Endothelial cell of umbilical vein (primary cell): ENCODE measurements around the gene ZNF346. TPM values are rescaled to one million over a fixed set of nuclear protein-coding genes. Genes with fewer than 3 reads are reported as not detected.

Source experiments
- BruUV-seq: library from RNA; stranded (reverse); fragments of 400-500 nt; replicated peaks from 2 replicates; lab custom pipeline; 2021; lab: Mats Ljungman, UMichigan
- CTCF ChIA-PET: fragments of 300-600, 350-600 bp; sonication (Branson Sonifier 250); formaldehyde crosslinking; loops from one replicate; lab custom pipeline; 2021; ENCODE audit warnings: antibody characterized with exemption, inconsistent platforms; lab: Charles Lee
- POLR2A ChIA-PET: fragments of 300-600, 350-600 bp; sonication (Branson Sonifier 250); formaldehyde crosslinking; loops from one replicate; lab custom pipeline; 2021; ENCODE audit warnings: antibody characterized with exemption, inconsistent platforms; lab: Charles Lee
- DNase-seq: peaks from one replicate; pipeline ENCODE4 v3.0.0-alpha.2; 2011; ENCODE audit warnings: low read depth, low spot score
- FAIRE-seq: peaks from 2 replicates; lab custom pipeline; 2011; peaks lifted over from hg19 to GRCh38; lab: Jason Lieb, UNC
- H2AFZ ChIP-seq: 2 replicates; pipeline ENCODE4 v1.6.0; 2012; ENCODE audit warnings: low read depth, low read length, control low read depth, inconsistent platforms
- H3K27ac ChIP-seq: 2 replicates; pipeline ENCODE4 v1.5.1; 2011; ENCODE audit warnings: low read depth, mild to moderate bottlenecking, control low read depth, low read length, moderate library complexity; ENCODE audit not compliant: insufficient read depth
- H3K27me3 ChIP-seq, 2 experiments: 2 replicates each; pipeline versions ENCODE4 v1.6.0 to v1.6.1; 2011; ENCODE audit warnings: low read length in 2 of 2, mixed read lengths in 1 of 2; ENCODE audit not compliant: control insufficient read depth in 2 of 2, insufficient read depth in 2 of 2
- H3K36me3 ChIP-seq, 2 experiments: 2 replicates in 1 of 2; 3 replicates in 1 of 2; pipeline ENCODE4 v1.5.1; 2011; ENCODE audit warnings: low read length in 2 of 2, mild to moderate bottlenecking in 1 of 2, moderate library complexity in 1 of 2; ENCODE audit not compliant: control insufficient read depth in 2 of 2, insufficient read depth in 2 of 2; ENCODE audit errors: extremely low read depth in 1 of 2
- H3K4me1 ChIP-seq: 3 replicates; pipeline ENCODE4 v1.5.1; 2011; ENCODE audit warnings: mild to moderate bottlenecking, low read length; ENCODE audit not compliant: control insufficient read depth, insufficient read depth; ENCODE audit errors: extremely low read depth
- H3K4me2 ChIP-seq: 2 replicates; pipeline ENCODE4 v1.6.1; 2011; ENCODE audit warnings: low read length, control low read depth, mixed read lengths; ENCODE audit not compliant: insufficient read depth
- H3K4me3 ChIP-seq, 3 experiments: fragments of 200-600 bp in 1 of 3; sonication (generic), shearing (Covaris generic) in 1 of 3; replicated peaks in 1 of 3; 2 replicates each; pipeline ENCODE4 v1.5.1; 2011 to 2016; ENCODE audit warnings: control low read depth in 3 of 3, low read length in 3 of 3, mild to moderate bottlenecking in 2 of 3, inconsistent platforms in 1 of 3, low read depth in 1 of 3, moderate library complexity in 1 of 3; ENCODE audit not compliant: insufficient read depth in 1 of 3
- H3K79me2 ChIP-seq: 2 replicates; pipeline ENCODE4 v1.6.0; 2012; ENCODE audit warnings: low read length, inconsistent platforms; ENCODE audit not compliant: control insufficient read depth, insufficient read depth
- H3K9ac ChIP-seq: replicated peaks from 2 replicates; pipeline ENCODE3; 2011; ENCODE audit warnings: low read length, control low read depth; ENCODE audit not compliant: insufficient read depth; ENCODE audit errors: extremely low read depth
- H3K9me1 ChIP-seq: replicated peaks from 3 replicates; pipeline ENCODE4 v1.6.0; 2011; ENCODE audit warnings: mild to moderate bottlenecking, low read length; ENCODE audit not compliant: control insufficient read depth, insufficient read depth; ENCODE audit errors: extremely low read depth
- H3K9me3 ChIP-seq: replicated peaks from 2 replicates; pipeline ENCODE4 v1.5.1; 2012; ENCODE audit warnings: low read length, inconsistent platforms; ENCODE audit not compliant: control insufficient read depth, insufficient read depth
- H4K20me1 ChIP-seq: replicated peaks from 2 replicates; pipeline ENCODE3; 2011; ENCODE audit warnings: mild to moderate bottlenecking, low read length; ENCODE audit not compliant: control insufficient read depth, insufficient read depth; ENCODE audit errors: extremely low read depth
- CTCF ChIP-seq, 2 donors: IDR thresholded peaks; 1 replicate in 1 of 2; 2 replicates in 1 of 2; pipeline ENCODE4 v1.5.1; 2011; ENCODE audit warnings: low read length in 2 of 2, mild to moderate bottlenecking in 2 of 2, moderate library complexity in 2 of 2, control low read depth in 1 of 2, inconsistent platforms in 1 of 2, low read depth in 1 of 2; ENCODE audit not compliant: insufficient read depth in 1 of 2; ENCODE audit errors: extremely low read depth in 1 of 2
- EZH2 ChIP-seq: IDR thresholded peaks from 2 replicates; pipeline ENCODE4 v1.6.1; 2012; ENCODE audit warnings: borderline replicate concordance, low read depth, mild to moderate bottlenecking, moderate library complexity, low read length, inconsistent platforms; ENCODE audit not compliant: severe bottlenecking
- FOS ChIP-seq: IDR thresholded peaks from 2 replicates; pipeline ENCODE4 v1.6.1; 2011; ENCODE audit warnings: mild to moderate bottlenecking, low read length, moderate library complexity, borderline replicate concordance; ENCODE audit not compliant: insufficient read depth
- GATA2 ChIP-seq: IDR thresholded peaks from 2 replicates; pipeline ENCODE4 v1.7.0; 2011; ENCODE audit warnings: low read depth, mild to moderate bottlenecking, moderate library complexity, mixed read lengths, low read length; ENCODE audit not compliant: insufficient read length, insufficient read depth
- JUN ChIP-seq: IDR thresholded peaks from 2 replicates; pipeline ENCODE4 v1.6.1; 2011; ENCODE audit warnings: borderline replicate concordance, low read depth; ENCODE audit not compliant: insufficient read length, insufficient read depth
- MAX ChIP-seq: IDR thresholded peaks from 2 replicates; pipeline ENCODE4 v1.6.1; 2011; ENCODE audit not compliant: insufficient read depth, insufficient read length
- MYC ChIP-seq: IDR thresholded peaks from one replicate; pipeline ENCODE4 v1.6.1; 2011; ENCODE audit warnings: mild to moderate bottlenecking, low read depth, low read length
- POLR2A ChIP-seq: IDR thresholded peaks from 2 replicates; pipeline ENCODE4 v1.6.1; 2012; ENCODE audit warnings: low read depth, mild to moderate bottlenecking, control low read depth, low read length
- POLR2AphosphoS5 ChIP-seq: IDR thresholded peaks from 2 replicates; pipeline ENCODE4 v1.6.1; 2012; ENCODE audit warnings: low read depth, mild to moderate bottlenecking, control low read depth, low read length, moderate library complexity; ENCODE audit not compliant: insufficient read depth
- dilution Hi-C: fragments of 300-500 bp; cut with MboI; formaldehyde crosslinking; loops from one replicate; pipeline ENCODE4 v1.15.0; 2019; ENCODE audit warnings: low sequenced_read_pairs; ENCODE audit not compliant: extremely low pct_ligation_motif_present
- intact Hi-C: fragments of 100-400 bp; cut with micrococcal nuclease; formaldehyde crosslinking; loops from one replicate; pipeline ENCODE4 v1.10.0; 2022
- polyA plus RNA-seq, 4 experiments: library from polyadenylated mRNA; depleted of rRNA in 3 of 4; stranded (reverse) in 3 of 4; unstranded in 1 of 4; fragments of >200 nt; gene quantifications; 2 replicates each; pipeline versions ENCODE4 v1.2.1 to v1.2.3, GENCODE V29; 2011 to 2012; ENCODE audit warnings: missing spikeins in 1 of 4
- total RNA-seq: library from RNA; stranded (reverse); gene quantifications from 2 replicates; pipeline ENCODE4 v1.2.3, GENCODE V29; 2021

Gene ZNF346
- total and polyA plus RNA-seq, 2 donors (not counting 3 experiments of a cell fraction or from before 2014, with no cell fraction given) = 25.3 to 35.2 TPM

- no peak for TF ChIP-seq JUN
- no peak for TF ChIP-seq CTCF (IDR thresholded peaks at IDR 0.05; ENCODE audit: extremely low read depth in 1 of 2, insufficient read depth in 1 of 2, low read depth in 1 of 2, low read length in 2 of 2)
- TF ChIP-seq POLR2A = no peak
- no peak for TF ChIP-seq MAX
- TF ChIP-seq EZH2 = no peak
- TF ChIP-seq POLR2AphosphoS5 = no peak
- no peak for TF ChIP-seq GATA2
- TF ChIP-seq FOS = no peak
- TF ChIP-seq MYC = no peak
- CTCF ChIA-PET = interaction anchor here (0.9 to 2.9 kb wide), 7 partner anchors 10 to 26 kb away, joined by 3 to 15 read pairs (median 9); partner anchors contain the start of gene FGFR4
- dilution Hi-C loops = no loop called here
- Histone ChIP-seq H3K9me3 (no peaks in the 10 kb centered on the region), H4K20me1 (no peaks in the 10 kb centered on the region), H2AFZ (no peak overlapping the region), H3K36me3 (no peaks in the 10 kb centered on the region), H3K4me3 (no peak overlapping the region), H3K27me3 (no peaks in the 10 kb centered on the region), H3K27ac (no peak overlapping the region), H3K9me1 (no peaks in the 10 kb centered on the region), H3K4me2 (no peak overlapping the region), H3K4me1 (peaks cover 30% of the 10 kb centered on the region), H3K9ac (no peak overlapping the region), H3K79me2 (no peaks in the 10 kb centered on the region)
- DNase-seq = no peak
- no peak for FAIRE-seq
- POLR2A ChIA-PET = no interaction called here
- intact Hi-C loops = no loop called here
- BruUV-seq = no TSS peak
These were observed 74.8 kb downstream of the ZNF346 start for GRCh38 chr5:177097016-177097985.
